ENCODE measurements around the gene SCGB1D1. TPM values are rescaled to one million over a fixed set of nuclear protein-coding genes. Genes with fewer than 3 reads are reported as not detected.

SCGB1D1 gene
- polyA plus RNA-seq, 1 donor from 2014 or later, result not detected

DNA sequence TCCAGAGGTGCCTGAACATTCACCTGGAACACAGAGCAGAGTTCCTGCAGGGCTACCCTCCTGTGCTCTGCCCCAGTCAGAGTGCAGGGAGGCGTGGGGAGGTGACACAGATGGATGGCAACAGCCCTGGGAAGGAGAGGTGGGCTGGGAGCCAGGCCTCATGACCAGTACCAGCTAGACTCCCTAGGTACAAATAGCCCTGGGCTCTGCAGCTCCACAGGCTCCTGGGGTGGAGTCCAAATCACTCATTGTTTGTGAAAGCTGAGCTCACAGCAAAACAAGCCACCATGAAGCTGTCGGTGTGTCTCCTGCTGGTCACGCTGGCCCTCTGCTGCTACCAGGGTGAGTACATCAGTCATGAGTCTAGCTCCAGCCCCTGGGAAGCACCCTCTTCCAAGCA, 52.0 kb downstream of the SCGB1D1 start, which contains the start of gene SCGB1D2:
TSS of gene SCGB1D2 (plus strand) at position 219 of the 400 bp plus-strand sequence. CDS start at position 288, 69 bp downstream.
- H3K9me2 ChIP-seq (ENCODE audit: insufficient read depth, low read length), result no peaks in the 10 kb centered on the region
- no peak within 1 kb of the TSS for H3K27ac ChIP-seq (ENCODE audit: low read length)
- H3K4me2 ChIP-seq (ENCODE audit: low read length), result no peak within 1 kb of the TSS
- no peak within 1 kb of the TSS for H3K4me3 ChIP-seq (ENCODE audit: low read length)
- H3K27me3 ChIP-seq (ENCODE audit: insufficient read depth, low read depth, low read length), result no peaks in the 10 kb centered on the region
- no peaks in the 10 kb centered on the region for H3K79me2 ChIP-seq (replicated peaks; ENCODE audit: insufficient read depth, low read length)
- H3F3A ChIP-seq (ENCODE audit: insufficient read depth, low read length, poor library complexity, severe bottlenecking), result no peaks in the 10 kb centered on the region
- H2AFZ ChIP-seq (ENCODE audit: low read depth, low read length), result no peak within 1 kb of the TSS
- H3K9me3 ChIP-seq (ENCODE audit: low read length), result no peaks in the 10 kb centered on the region
- H3K36me3 ChIP-seq (ENCODE audit: insufficient read depth, low read length), result no peaks in the 10 kb centered on the region
- TF ChIP-seq RAD21 (conservative IDR thresholded peaks at IDR 0.05), result no peak
- no peak for TF ChIP-seq EZH2 (IDR thresholded peaks at IDR 0.05; ENCODE audit: borderline replicate concordance, insufficient read depth, low read length, poor library complexity, severe bottlenecking)
- TF ChIP-seq, protein P1, sequence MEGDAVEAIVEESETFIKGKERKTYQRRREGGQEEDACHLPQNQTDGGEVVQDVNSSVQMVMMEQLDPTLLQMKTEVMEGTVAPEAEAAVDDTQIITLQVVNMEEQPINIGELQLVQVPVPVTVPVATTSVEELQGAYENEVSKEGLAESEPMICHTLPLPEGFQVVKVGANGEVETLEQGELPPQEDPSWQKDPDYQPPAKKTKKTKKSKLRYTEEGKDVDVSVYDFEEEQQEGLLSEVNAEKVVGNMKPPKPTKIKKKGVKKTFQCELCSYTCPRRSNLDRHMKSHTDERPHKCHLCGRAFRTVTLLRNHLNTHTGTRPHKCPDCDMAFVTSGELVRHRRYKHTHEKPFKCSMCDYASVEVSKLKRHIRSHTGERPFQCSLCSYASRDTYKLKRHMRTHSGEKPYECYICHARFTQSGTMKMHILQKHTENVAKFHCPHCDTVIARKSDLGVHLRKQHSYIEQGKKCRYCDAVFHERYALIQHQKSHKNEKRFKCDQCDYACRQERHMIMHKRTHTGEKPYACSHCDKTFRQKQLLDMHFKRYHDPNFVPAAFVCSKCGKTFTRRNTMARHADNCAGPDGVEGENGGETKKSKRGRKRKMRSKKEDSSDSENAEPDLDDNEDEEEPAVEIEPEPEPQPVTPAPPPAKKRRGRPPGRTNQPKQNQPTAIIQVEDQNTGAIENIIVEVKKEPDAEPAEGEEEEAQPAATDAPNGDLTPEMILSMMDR (IDR thresholded peaks at IDR 0.05; ENCODE audit: poor library complexity, severe bottlenecking), result no peak
- TF ChIP-seq SMC3 (conservative IDR thresholded peaks at IDR 0.05; ENCODE audit: poor library complexity), result no peak
- no peak for TF ChIP-seq EP300 (conservative IDR thresholded peaks at IDR 0.05; ENCODE audit: poor library complexity, severe bottlenecking)
- TF ChIP-seq POLR2AphosphoS5 (IDR thresholded peaks at IDR 0.05), result no peak
- TF ChIP-seq MXI1 (conservative IDR thresholded peaks at IDR 0.05; ENCODE audit: poor library complexity, severe bottlenecking), result no peak
- no peak for TF ChIP-seq TAF1 (IDR thresholded peaks at IDR 0.05; ENCODE audit: low read depth)
- TF ChIP-seq, protein P2, sequence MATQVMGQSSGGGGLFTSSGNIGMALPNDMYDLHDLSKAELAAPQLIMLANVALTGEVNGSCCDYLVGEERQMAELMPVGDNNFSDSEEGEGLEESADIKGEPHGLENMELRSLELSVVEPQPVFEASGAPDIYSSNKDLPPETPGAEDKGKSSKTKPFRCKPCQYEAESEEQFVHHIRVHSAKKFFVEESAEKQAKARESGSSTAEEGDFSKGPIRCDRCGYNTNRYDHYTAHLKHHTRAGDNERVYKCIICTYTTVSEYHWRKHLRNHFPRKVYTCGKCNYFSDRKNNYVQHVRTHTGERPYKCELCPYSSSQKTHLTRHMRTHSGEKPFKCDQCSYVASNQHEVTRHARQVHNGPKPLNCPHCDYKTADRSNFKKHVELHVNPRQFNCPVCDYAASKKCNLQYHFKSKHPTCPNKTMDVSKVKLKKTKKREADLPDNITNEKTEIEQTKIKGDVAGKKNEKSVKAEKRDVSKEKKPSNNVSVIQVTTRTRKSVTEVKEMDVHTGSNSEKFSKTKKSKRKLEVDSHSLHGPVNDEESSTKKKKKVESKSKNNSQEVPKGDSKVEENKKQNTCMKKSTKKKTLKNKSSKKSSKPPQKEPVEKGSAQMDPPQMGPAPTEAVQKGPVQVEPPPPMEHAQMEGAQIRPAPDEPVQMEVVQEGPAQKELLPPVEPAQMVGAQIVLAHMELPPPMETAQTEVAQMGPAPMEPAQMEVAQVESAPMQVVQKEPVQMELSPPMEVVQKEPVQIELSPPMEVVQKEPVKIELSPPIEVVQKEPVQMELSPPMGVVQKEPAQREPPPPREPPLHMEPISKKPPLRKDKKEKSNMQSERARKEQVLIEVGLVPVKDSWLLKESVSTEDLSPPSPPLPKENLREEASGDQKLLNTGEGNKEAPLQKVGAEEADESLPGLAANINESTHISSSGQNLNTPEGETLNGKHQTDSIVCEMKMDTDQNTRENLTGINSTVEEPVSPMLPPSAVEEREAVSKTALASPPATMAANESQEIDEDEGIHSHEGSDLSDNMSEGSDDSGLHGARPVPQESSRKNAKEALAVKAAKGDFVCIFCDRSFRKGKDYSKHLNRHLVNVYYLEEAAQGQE (IDR thresholded peaks at IDR 0.05; ENCODE audit: borderline replicate concordance), result no peak
- H4K20me1 ChIP-seq (ENCODE audit: insufficient read depth), result no peaks in the 10 kb centered on the region
- no peak within 1 kb of the TSS for H3K9ac ChIP-seq (ENCODE audit: low read length)

Other genes with a start within 250 kb of the SCGB1D1 start
- gene BEST1, start 239.9 kb upstream of the SCGB1D1 start, polyA plus RNA-seq, result 6.4 and 7.7 TPM in 2 replicates
- 540 and 597 TPM in 2 replicates for gene FTH1, start 222.6 kb upstream of the SCGB1D1 start, polyA plus RNA-seq
- gene INCENP, start 66.2 kb upstream of the SCGB1D1 start, polyA plus RNA-seq, result 4.7 and 5.9 TPM in 2 replicates
- gene SCGB2A1, start 18.5 kb downstream of the SCGB1D1 start, polyA plus RNA-seq, result not detected in 2 replicates
- gene SCGB1D2, start 52.0 kb downstream of the SCGB1D1 start, polyA plus RNA-seq, result not detected in 2 replicates
- gene SCGB2A2, start 79.9 kb downstream of the SCGB1D1 start, polyA plus RNA-seq, result not detected in 2 replicates
- not detected in 2 replicates for gene SCGB1D4, start 108.9 kb downstream of the SCGB1D1 start, polyA plus RNA-seq
- 129 and 141 TPM in 2 replicates for gene ASRGL1, start 147.2 kb downstream of the SCGB1D1 start, polyA plus RNA-seq
- not detected in 2 replicates for gene SCGB1A1, start 228.8 kb downstream of the SCGB1D1 start, polyA plus RNA-seq

Data from neural cell (in vitro differentiated cells).